SU-DHL-6 (cell line): Measurements from ENCODE around the gene C6orf58.

ENCODE experiments used
- H2AFZ ChIP-seq: fragments of 200-600 bp; sonication (generic); 2 replicates; pipeline ENCODE4 v1.6.1; 2014; ENCODE audit warnings: low read depth, mild to moderate bottlenecking, moderate library complexity, mixed read lengths, antibody characterized with exemption, low read length; ENCODE audit not compliant: severe bottlenecking
- H3F3A ChIP-seq: fragments of 200-600 bp; shearing (Covaris generic); 2 replicates; pipeline ENCODE4 v1.6.0; 2016; ENCODE audit warnings: antibody characterized with exemption, mild to moderate bottlenecking; ENCODE audit not compliant: insufficient read depth
- H3K27ac ChIP-seq: fragments of 200-600 bp; sonication (generic); 2 replicates; pipeline ENCODE4 v1.5.1; 2016; ENCODE audit warnings: low read depth, mild to moderate bottlenecking, low read length, moderate library complexity, mixed read lengths
- H3K27me3 ChIP-seq: fragments of 200-600 bp; sonication (generic), shearing (Covaris generic); 2 replicates; pipeline ENCODE4 v1.6.0; 2014; ENCODE audit warnings: mild to moderate bottlenecking, low read length
- H3K36me3 ChIP-seq: fragments of 200-600 bp; sonication (generic); 2 replicates; pipeline ENCODE4 v1.6.1; 2014; ENCODE audit warnings: mild to moderate bottlenecking, low read length, mixed read lengths
- H3K4me2 ChIP-seq: fragments of 300-600, 200-600 bp; shearing (Covaris generic), sonication (generic); 2 replicates; pipeline ENCODE4 v1.6.0; 2014; ENCODE audit warnings: low read length, low read depth, mild to moderate bottlenecking; ENCODE audit not compliant: poor library complexity, severe bottlenecking
- H3K4me3 ChIP-seq: fragments of 200-600 bp; sonication (generic); 2 replicates; pipeline ENCODE4 v1.5.1; 2014; ENCODE audit warnings: antibody characterized with exemption, low read length, mild to moderate bottlenecking, mixed read lengths; ENCODE audit not compliant: insufficient read depth, poor library complexity, severe bottlenecking
- H3K79me2 ChIP-seq: fragments of 200-600 bp; sonication (generic); 2 replicates; pipeline ENCODE4 v1.6.1; 2014; ENCODE audit warnings: mild to moderate bottlenecking, low read length, moderate library complexity; ENCODE audit not compliant: insufficient read depth
- H3K9ac ChIP-seq: fragments of 200-600 bp; sonication (generic); 2 replicates; pipeline ENCODE4 v1.7.0; 2014; ENCODE audit warnings: mild to moderate bottlenecking, low read length
- H3K9me2 ChIP-seq: fragments of 200-600 bp; sonication (generic); replicated peaks from 2 replicates; pipeline ENCODE4 v1.6.1; 2014; ENCODE audit warnings: low read length; ENCODE audit not compliant: insufficient read depth
- H3K9me3 ChIP-seq: fragments of 200-600 bp; sonication (generic); 2 replicates; pipeline ENCODE4 v1.6.1; 2014; ENCODE audit warnings: low read length, mixed read lengths; ENCODE audit not compliant: insufficient read depth
- H4K20me1 ChIP-seq: fragments of 200-600 bp; sonication (generic); 2 replicates; pipeline ENCODE4 v1.6.1; 2014; ENCODE audit warnings: low read depth, mild to moderate bottlenecking, antibody characterized with exemption, low read length, moderate library complexity, mixed read lengths
- CTCF ChIP-seq: fragments of 200-600 bp; sonication (generic); IDR thresholded peaks from one replicate; pipeline ENCODE4 v1.5.1; 2017; ENCODE audit warnings: antibody characterized with exemption, mild to moderate bottlenecking, low read length, moderate library complexity; ENCODE audit not compliant: insufficient read depth, poor library complexity, severe bottlenecking
- EZH2phosphoT487 ChIP-seq: fragments of 200-600 bp; sonication (generic), shearing (Covaris generic); conservative IDR thresholded peaks from 2 replicates; pipeline ENCODE4 v1.6.1; 2018; ENCODE audit warnings: mild to moderate bottlenecking, antibody characterized with exemption, low read length, moderate library complexity, mixed read lengths

Gene C6orf58

GRCh38 chr6:127634178-127634577 lies 57.2 kb downstream of the C6orf58 start:
- H3K27ac ChIP-seq, result no peak overlapping the region
- no peaks in the 10 kb centered on the region for H3K9me2 ChIP-seq
- no peak overlapping the region for H3K4me2 ChIP-seq
- no peak overlapping the region for H3K4me3 ChIP-seq
- no peaks in the 10 kb centered on the region for H3K9me3 ChIP-seq
- H3K27me3 ChIP-seq, result no peaks in the 10 kb centered on the region
- no peaks in the 10 kb centered on the region for H4K20me1 ChIP-seq
- no peaks in the 10 kb centered on the region for H3F3A ChIP-seq
- H3K9ac ChIP-seq, result no peak overlapping the region
- H3K36me3 ChIP-seq, result no peaks in the 10 kb centered on the region
- no peak overlapping the region for H2AFZ ChIP-seq
- no peaks in the 10 kb centered on the region for H3K79me2 ChIP-seq
- no peak for TF ChIP-seq CTCF
- TF ChIP-seq EZH2phosphoT487, result no peak

- Histone ChIP-seq H3K79me2 (no peaks in the 10 kb centered on the region), H3F3A (no peaks in the 10 kb centered on the region), H3K4me3 (no peak overlapping the region), H3K27me3 (no peaks in the 10 kb centered on the region), H2AFZ (no peak overlapping the region), H4K20me1 (no peaks in the 10 kb centered on the region), H3K36me3 (no peaks in the 10 kb centered on the region), H3K4me2 (no peak overlapping the region), H3K9ac (no peak overlapping the region), H3K9me3 (no peaks in the 10 kb centered on the region), H3K9me2 (no peaks in the 10 kb centered on the region), H3K27ac (no peak overlapping the region)
- TF ChIP-seq CTCF (no peak), EZH2phosphoT487 (no peak)
These were observed 58.1 kb downstream of the C6orf58 start for GRCh38 chr6:127635091-127635490.

GRCh38 chr6:127637830-127638409 lies 60.9 kb downstream of the C6orf58 start:
- Histone ChIP-seq H4K20me1 (no peaks in the 10 kb centered on the region), H3K9ac (no peak overlapping the region), H3F3A (no peaks in the 10 kb centered on the region), H3K4me3 (no peak overlapping the region), H3K4me2 (no peak overlapping the region), H3K36me3 (no peaks in the 10 kb centered on the region), H3K27ac (no peak overlapping the region), H3K9me2 (no peaks in the 10 kb centered on the region), H3K27me3 (no peaks in the 10 kb centered on the region), H2AFZ (no peak overlapping the region), H3K9me3 (no peaks in the 10 kb centered on the region), H3K79me2 (no peaks in the 10 kb centered on the region)
- TF ChIP-seq EZH2phosphoT487 (no peak), CTCF (no peak)
